Sigmoid colon (tissue), 7 donors: ENCODE results near the gene MANBA. TPM values are rescaled to one million over a fixed set of nuclear protein-coding genes. Genes with fewer than 3 reads are reported as not detected.

Experiments used
- DNase-seq: peaks from one replicate; pipeline ENCODE4 v3.0.0-alpha.2; 2019
- H3K27ac ChIP-seq, 4 donors: fragments of 200-600 bp; sonication (generic); one replicate each; pipeline ENCODE4 v1.5.1; 2016 to 2019; ENCODE audit warnings: mild to moderate bottlenecking in 1 of 4
- H3K27me3 ChIP-seq, 3 donors: fragments of 200-600 bp; sonication (generic); one replicate each; pipeline ENCODE4 v1.5.1; 2019; ENCODE audit warnings: mild to moderate bottlenecking in 1 of 3
- H3K36me3 ChIP-seq, 4 donors: fragments of 200-600 bp; sonication (generic); one replicate each; pipeline ENCODE4 v1.5.1; 2016 to 2019
- H3K4me1 ChIP-seq, 4 donors: fragments of 200-600 bp; sonication (generic); one replicate each; pipeline ENCODE4 v1.5.1; 2017 to 2019
- H3K4me3 ChIP-seq, 4 donors: fragments of 200-600 bp; sonication (generic); one replicate each; pipeline ENCODE4 v1.5.1; 2017 to 2019; ENCODE audit warnings: mild to moderate bottlenecking in 2 of 4, moderate library complexity in 1 of 4
- H3K9me3 ChIP-seq, 4 donors: fragments of 200-600 bp in 3 of 4; sonication (generic) in 3 of 4; one replicate each; pipeline versions ENCODE4 v1.5.1 to v1.6.1; 2013 to 2019
- CTCF ChIP-seq, 4 experiments: fragments of 450-650 bp in 3 of 4; fragments of 200-600 bp in 1 of 4; IDR thresholded peaks; one replicate each; pipeline ENCODE4 v1.5.1; 2016 to 2019; ENCODE audit warnings: antibody characterized with exemption in 4 of 4, mild to moderate bottlenecking in 3 of 4, moderate library complexity in 2 of 4
- EP300 ChIP-seq, 4 donors: sonication (generic); formaldehyde crosslinking; IDR thresholded peaks; one replicate each; pipeline ENCODE4 v1.6.1; 2017; ENCODE audit warnings: antibody characterized with exemption in 4 of 4
- POLR2A ChIP-seq, 2 donors: fragments of 450-650 bp; IDR thresholded peaks; one replicate each; pipeline ENCODE4 v1.6.1; 2016; ENCODE audit warnings: antibody characterized with exemption in 2 of 2, mild to moderate bottlenecking in 2 of 2, moderate library complexity in 2 of 2
- POLR2AphosphoS5 ChIP-seq, 4 donors: sonication (generic); formaldehyde crosslinking; IDR thresholded peaks; one replicate each; pipeline ENCODE4 v1.6.1; 2017; ENCODE audit warnings: antibody characterized with exemption in 4 of 4
- WGBS, 2 donors: extraction: QIAGEN DNeasy Blood & Tissue Kit; methylation state at CpG; one replicate each; pipeline ENCODE4 v1.1.7; 2013; 5-methylcytosine and 5-hydroxymethylcytosine counted together
- intact Hi-C: fragments of 100-400 bp; cut with DNase I; formaldehyde crosslinking; loops from one replicate; pipeline ENCODE4 v1.15.1; 2023
- polyA plus RNA-seq, 3 donors: library from polyadenylated mRNA; stranded (reverse); fragments of 200-250 nt; gene quantifications; one replicate each; pipeline ENCODE4 v1.2.3, GENCODE V29; 2013
- total RNA-seq, 4 donors: library from RNA; depleted of rRNA; stranded (reverse); fragments of >200 nt; gene quantifications; one replicate each; pipeline ENCODE4 v1.1.0, GENCODE V29; 2016
- donor health status: healthy with polysubstance abuse.
- donor health status: Bipolar disorder and iron deficiency.
- donor health status: healthy.

Gene MANBA
- total and polyA plus RNA-seq, 7 donors: 8.4 to 47.4 (median 25.3) TPM

GRCh38 chr4:102683881-102684609, 76.7 kb downstream of the MANBA start:
- peaks cover 0 to 3% (median 0%) of the 10 kb centered on the region in 4 donors for H3K4me1 ChIP-seq
- H3K27me3 ChIP-seq: no peaks in the 10 kb centered on the region
- no peak for DNase-seq
- no peak overlapping the region for H3K27ac ChIP-seq
- peaks cover 0 to 18% (median 0%) of the 10 kb centered on the region in 4 donors for H3K36me3 ChIP-seq
- intact Hi-C loops: no loop called here
- whole genome bisulfite sequencing, 2 donors: 91 to 92% methylated on average over 5 of the region's 5 CpGs
- no peak overlapping the region for H3K4me3 ChIP-seq
- no peak for TF ChIP-seq EP300 (IDR thresholded peaks at IDR 0.05)
- no peak for TF ChIP-seq POLR2A (IDR thresholded peaks at IDR 0.05)
- no peak for TF ChIP-seq CTCF (IDR thresholded peaks at IDR 0.05)
- TF ChIP-seq POLR2AphosphoS5 (IDR thresholded peaks at IDR 0.05): no peak
- no peaks in the 10 kb centered on the region for H3K9me3 ChIP-seq

DNA sequence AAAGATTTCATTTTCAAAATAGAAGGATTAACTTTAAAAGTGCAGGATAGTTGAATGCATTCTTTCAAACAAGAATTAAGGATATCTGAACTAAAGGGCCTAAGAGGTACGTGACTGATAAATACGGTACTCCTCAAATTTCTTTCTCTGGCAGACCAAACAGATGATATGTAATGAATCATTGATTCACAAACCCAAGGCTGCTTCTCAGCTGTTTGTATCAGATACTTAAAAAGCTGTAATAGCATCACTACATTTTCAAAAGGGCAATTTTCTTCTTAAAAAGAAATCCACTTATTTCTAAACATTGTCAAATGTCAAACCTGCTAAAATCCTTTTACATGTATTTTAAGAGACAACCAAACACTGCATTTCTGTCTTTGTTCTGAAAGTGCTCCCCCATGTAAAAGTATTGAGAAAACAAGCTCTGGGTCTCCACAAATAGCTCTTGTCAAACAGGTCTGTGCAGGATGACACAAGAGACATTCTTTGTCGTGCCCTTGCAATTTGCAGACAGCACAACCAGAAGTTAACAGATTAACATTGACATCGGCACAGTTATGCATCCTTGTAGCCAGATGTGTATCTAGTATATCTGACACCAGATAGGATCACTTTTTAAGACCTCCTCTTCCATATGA, 82.0 kb downstream of the MANBA start:
- DNase-seq: no peak
- Histone ChIP-seq H3K27me3 (no peaks in the 10 kb centered on the region), H3K36me3 (peaks cover 0 to 15% (median 0%) of the 10 kb centered on the region in 4 donors), H3K9me3 (no peaks in the 10 kb centered on the region), H3K27ac (no peak overlapping the region), H3K4me1 (no peaks in the 10 kb centered on the region), H3K4me3 (no peak overlapping the region)
- TF ChIP-seq CTCF (IDR thresholded peaks at IDR 0.05): no peak
- no peak for TF ChIP-seq POLR2A (IDR thresholded peaks at IDR 0.05)
- TF ChIP-seq EP300 (IDR thresholded peaks at IDR 0.05): no peak
- no peak for TF ChIP-seq POLR2AphosphoS5 (IDR thresholded peaks at IDR 0.05)
- WGBS, 2 donors: 88% methylated on average over 4 of the region's 4 CpGs
- intact Hi-C loops: no loop called here

DNA sequence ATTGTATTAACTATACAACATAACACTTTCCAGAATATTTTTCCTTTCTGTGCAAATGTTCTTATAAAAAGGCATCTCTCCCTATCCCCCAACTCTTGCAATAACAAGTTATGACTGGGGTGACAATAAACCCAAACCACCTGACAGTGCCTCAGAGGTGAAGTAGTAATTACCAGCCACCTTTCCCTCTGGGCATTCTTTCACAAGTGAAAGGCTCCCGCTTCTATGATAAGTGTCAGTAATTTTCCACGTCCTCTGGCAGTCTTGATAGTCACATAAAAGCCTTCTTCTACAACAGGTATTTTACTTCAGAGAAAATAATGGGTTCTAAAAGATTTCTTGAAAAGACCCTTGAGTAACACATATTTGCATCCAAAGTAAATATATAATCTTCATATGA, 82.7 kb downstream of the MANBA start:
- Histone ChIP-seq H3K27ac (no peak overlapping the region), H3K9me3 (no peaks in the 10 kb centered on the region), H3K36me3 (peaks cover 0 to 15% (median 0%) of the 10 kb centered on the region in 4 donors), H3K4me3 (no peak overlapping the region), H3K27me3 (no peaks in the 10 kb centered on the region), H3K4me1 (no peaks in the 10 kb centered on the region)
- WGBS, 2 donors: 90 to 92% methylated on average over 2 of the region's 2 CpGs
- no peak for TF ChIP-seq POLR2AphosphoS5 (IDR thresholded peaks at IDR 0.05)
- TF ChIP-seq EP300 (IDR thresholded peaks at IDR 0.05): no peak
- no peak for TF ChIP-seq CTCF (IDR thresholded peaks at IDR 0.05)
- TF ChIP-seq POLR2A (IDR thresholded peaks at IDR 0.05): no peak
- no peak for DNase-seq
- intact Hi-C loops: no loop called here

DNA sequence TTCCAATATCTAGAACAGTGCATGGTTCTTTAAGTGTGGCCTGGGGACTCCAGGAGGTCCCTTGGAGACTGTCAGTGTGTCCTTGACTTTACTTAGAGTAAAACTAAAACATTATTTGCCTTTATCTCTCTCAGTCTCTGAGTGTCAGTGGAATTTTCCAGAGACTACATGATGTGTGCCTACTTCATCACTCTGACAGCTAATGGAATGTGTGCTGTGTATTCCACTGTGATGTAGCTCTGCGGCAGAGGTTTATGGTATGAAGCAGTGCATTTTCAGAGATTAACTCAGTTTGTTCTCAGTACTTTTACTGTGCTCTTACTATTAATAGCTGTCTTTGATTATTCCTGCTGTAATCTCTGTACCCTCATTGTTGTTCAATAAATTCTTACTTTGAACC, 85.6 kb downstream of the MANBA start:
- H3K27ac ChIP-seq: no peak overlapping the region
- TF ChIP-seq POLR2A (IDR thresholded peaks at IDR 0.05): no peak
- no peak for TF ChIP-seq EP300 (IDR thresholded peaks at IDR 0.05)
- no peak for TF ChIP-seq POLR2AphosphoS5 (IDR thresholded peaks at IDR 0.05)
- no peak for TF ChIP-seq CTCF (IDR thresholded peaks at IDR 0.05)
- no peaks in the 10 kb centered on the region for H3K9me3 ChIP-seq
- peaks cover 0 to 19% (median 2%) of the 10 kb centered on the region in 4 donors for H3K36me3 ChIP-seq
- no peak for DNase-seq
- no peak overlapping the region for H3K4me3 ChIP-seq
- WGBS, 2 donors: 88 to 92% methylated on average over 1 of the region's 1 CpG
- intact Hi-C loops: no loop called here
- no peaks in the 10 kb centered on the region for H3K27me3 ChIP-seq
- no peaks in the 10 kb centered on the region for H3K4me1 ChIP-seq
